ENCODE data around the gene MYO1G. TPM values are rescaled to one million over a fixed set of nuclear protein-coding genes. Genes with fewer than 3 reads are reported as not detected.

MYO1G gene
- polyA plus RNA-seq, 1 experiment: 0.02 TPM

- POLR2A ChIA-PET: no interaction called here
- TF ChIP-seq CTCF (IDR thresholded peaks at IDR 0.05; ENCODE audit: insufficient read depth, low read depth, low read length): no peak
- no peak for DNase-seq (ENCODE audit: low read depth)
- Histone ChIP-seq H3K27me3 (ENCODE audit: control insufficient read depth, insufficient read depth, low read length) (no peaks in the 10 kb centered on the region), H3K4me3 (ENCODE audit: low read depth, low read length) (no peak overlapping the region), H3K36me3 (ENCODE audit: control insufficient read depth, insufficient read depth, low read length) (0 out of 2 replicates have a peak, but pooled peaks cover 1% of the 10 kb centered on the region)
- CTCF ChIA-PET: interaction anchor here (1.2 to 1.4 kb wide), 3 partner anchors 12 to 55 kb away, joined by 3 to 5 read pairs (median 4); no protein-coding TSS in a partner anchor
Measured at GRCh38 chr7:45003789-45004188, 25.0 kb upstream of the MYO1G start.

DNA sequence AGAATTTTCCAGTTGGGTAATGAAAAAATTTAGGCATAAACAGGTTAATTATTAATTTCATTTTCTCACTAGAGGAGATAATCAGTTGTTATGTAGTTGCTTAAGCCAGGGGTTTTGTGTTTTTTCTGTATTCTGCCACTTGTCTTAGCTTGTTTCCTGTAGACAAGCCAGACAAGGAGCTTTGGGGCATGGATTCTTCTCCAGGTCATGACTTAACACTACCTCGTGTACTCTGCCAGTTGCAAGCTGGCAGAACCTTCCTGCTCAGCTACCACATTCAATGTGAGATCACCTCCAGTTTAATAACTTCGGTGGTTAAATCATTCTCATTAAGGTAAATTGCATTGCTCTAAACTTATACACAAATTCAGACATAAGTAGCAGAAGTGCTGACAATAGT lies 23.0 kb upstream of the MYO1G start:
- Histone ChIP-seq H3K36me3 (ENCODE audit: control insufficient read depth, insufficient read depth, low read length) (no peaks in the 10 kb centered on the region), H3K27me3 (ENCODE audit: control insufficient read depth, insufficient read depth, low read length) (no peaks in the 10 kb centered on the region), H3K4me3 (ENCODE audit: low read depth, low read length) (no peak overlapping the region)
- CTCF ChIA-PET: interaction anchor here (0.7 to 1.7 kb wide), 3 partner anchors 11 to 19 kb away, joined by 3 to 6 read pairs (median 4); no protein-coding TSS in a partner anchor
- DNase-seq (ENCODE audit: low read depth): no peak
- TF ChIP-seq CTCF (IDR thresholded peaks at IDR 0.05; ENCODE audit: insufficient read depth, low read depth, low read length): no peak
- POLR2A ChIA-PET: no interaction called here

DNA sequence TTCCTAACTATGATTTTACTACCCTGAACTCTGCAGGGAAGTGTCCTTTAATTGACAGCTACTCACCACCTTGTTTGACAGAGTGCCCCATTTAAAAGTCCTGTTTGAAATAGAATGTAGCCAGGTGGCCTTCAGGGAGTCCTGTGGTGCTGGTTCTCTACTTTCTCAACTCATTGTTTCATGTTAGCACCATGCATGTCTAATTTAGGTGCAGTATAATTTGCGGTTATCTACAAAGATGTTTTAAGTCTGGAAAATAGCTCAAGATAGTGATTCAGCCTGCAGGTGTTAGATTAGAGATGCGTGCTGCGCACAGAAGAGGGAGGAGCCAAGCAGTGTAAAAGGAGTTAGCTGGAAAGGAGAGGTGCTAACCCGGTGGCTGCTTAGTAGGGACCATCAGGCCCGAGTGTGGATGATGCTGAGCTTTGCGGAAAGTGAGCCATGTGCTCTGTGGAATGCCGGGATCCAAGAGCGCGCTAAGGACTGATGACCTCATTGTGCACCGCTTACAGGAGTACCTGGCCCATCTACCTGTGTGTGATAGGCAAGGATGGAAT lies 22.4 kb upstream of the MYO1G start:
- H3K4me3 ChIP-seq (ENCODE audit: low read depth, low read length): peak overlapping the region; percentile 53
- H3K36me3 ChIP-seq (ENCODE audit: control insufficient read depth, insufficient read depth, low read length): no peaks in the 10 kb centered on the region
- no peak for DNase-seq (ENCODE audit: low read depth)
- no peaks in the 10 kb centered on the region for H3K27me3 ChIP-seq (ENCODE audit: control insufficient read depth, insufficient read depth, low read length)
- no peak for TF ChIP-seq CTCF (IDR thresholded peaks at IDR 0.05; ENCODE audit: insufficient read depth, low read depth, low read length)
- ChIA-PET POLR2A (no interaction called here), CTCF (interaction anchor here (0.7 to 1.7 kb wide), 7 partner anchors 11 to 882 kb away, joined by 3 to 6 read pairs (median 4); no protein-coding TSS in a partner anchor)

- TF ChIP-seq CTCF (IDR thresholded peaks at IDR 0.05; ENCODE audit: insufficient read depth, low read depth, low read length): no peak
- no peaks in the 10 kb centered on the region for H3K27me3 ChIP-seq (ENCODE audit: control insufficient read depth, insufficient read depth, low read length)
- no peak for DNase-seq (ENCODE audit: low read depth)
- CTCF ChIA-PET: interaction anchor here (0.7 to 1.7 kb wide), 4 partner anchors 10 to 37 kb away, joined by 3 to 5 read pairs (median 4); no protein-coding TSS in a partner anchor
- POLR2A ChIA-PET: interaction anchor here (0.5 to 0.7 kb wide), 6 partner anchors 10 to 786 kb away, joined by 3 to 6 read pairs (median 4); no protein-coding TSS in a partner anchor
- peak within 1 kb of the TSS; percentile 65 for H3K4me3 ChIP-seq (ENCODE audit: low read depth, low read length)
- H3K36me3 ChIP-seq (ENCODE audit: control insufficient read depth, insufficient read depth, low read length): no peaks in the 10 kb centered on the region
Measured at GRCh38 chr7:45000093-45001032, 21.5 kb upstream of the MYO1G start, which contains the start of gene CCM2. CCM2 (plus strand) TSS chr7:45000201; CDS start chr7:45000334, 133 bp downstream.

Data from BJ (cell line).